Stimulated activated CD4-positive, alpha-beta T cell treated with anti-CD3 and anti-CD28 coated beads, Interleukin-15, amount 100 ng/mL, for 48 hours (primary cell): ENCODE data around the gene FCHSD2.
"Not testable (repeated sequence)": the region's sequence is repeated elsewhere in the genome, so short reads cannot be mapped to it uniquely, and the experiment has no call there.

Experiments used
- DNase-seq, 2 donors: peaks; one replicate each; pipeline ENCODE4 v3.0.0-alpha.2; 2020; ENCODE audit warnings: low read depth in 2 of 2

The FCHSD2 gene

DNA sequence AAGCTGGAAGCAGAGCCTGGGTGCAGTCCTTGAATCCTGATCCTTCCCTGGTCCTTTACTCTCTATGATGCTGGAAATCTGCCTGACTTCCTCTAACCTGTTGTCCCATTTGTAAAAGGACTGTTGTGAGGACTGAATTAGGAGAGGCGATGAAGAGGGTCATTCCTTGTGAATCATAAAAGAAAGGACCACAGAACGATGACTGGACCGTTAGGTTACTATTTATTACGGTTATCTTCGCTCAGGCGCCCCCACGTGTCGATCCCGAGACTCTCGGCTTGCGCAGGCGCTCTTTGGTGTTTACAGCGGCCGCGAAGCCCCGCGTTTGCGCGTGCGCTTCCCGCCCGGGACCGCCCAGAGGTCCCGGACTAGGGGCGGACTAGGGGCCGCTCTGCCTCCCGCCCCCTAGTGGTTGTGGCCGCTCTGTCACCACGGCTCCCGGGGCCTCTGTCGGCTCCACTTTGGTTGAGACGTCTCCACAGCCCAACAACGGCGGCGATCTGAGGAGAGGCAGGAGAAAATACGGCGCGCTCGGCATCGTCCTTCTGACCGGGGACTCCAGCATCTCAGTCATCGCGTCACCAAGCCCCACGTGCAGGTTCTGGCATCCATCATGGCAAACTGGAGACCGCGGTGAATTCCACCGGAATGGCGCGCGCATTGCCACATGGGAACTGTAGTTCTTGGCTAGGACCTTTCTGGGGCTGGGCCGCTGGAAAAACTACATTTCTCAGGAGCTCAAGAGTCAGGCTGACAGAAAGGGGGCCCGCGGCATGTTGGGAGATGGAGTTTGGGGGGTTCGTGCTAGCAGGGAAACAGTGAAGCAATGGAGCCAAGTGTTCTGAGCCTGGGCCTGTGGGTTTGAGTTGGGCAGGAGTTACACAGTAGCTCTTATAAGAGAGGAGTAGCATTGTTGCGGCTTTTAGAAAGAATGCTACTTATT lies 348.4 kb downstream of the FCHSD2 start, which contains the start of gene STARD10:
STARD10 (minus strand) TSS at position 623 of the 943 bp plus-strand sequence. CDS start 12,866 bp downstream, outside the sequence.
- DNase-seq: peak; percentile 84 to 92

DNA sequence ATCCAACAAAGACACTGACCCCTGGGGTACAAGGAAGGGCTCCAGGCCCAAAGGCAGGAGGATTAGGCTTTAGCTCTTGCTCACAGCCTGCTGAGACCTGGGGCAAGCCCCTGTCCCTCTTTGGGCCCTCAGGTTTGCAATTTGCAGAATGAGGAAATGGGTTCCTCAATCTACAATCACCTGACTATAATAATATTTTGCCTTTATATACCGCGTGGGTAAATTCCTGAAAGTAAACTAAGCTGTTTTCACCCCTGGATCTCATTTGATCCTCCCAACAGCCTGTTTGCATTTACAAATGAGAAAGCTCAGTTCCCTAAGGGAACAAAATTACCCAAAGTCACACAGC lies 349.1 kb downstream of the FCHSD2 start:
- no peak for DNase-seq

DNA sequence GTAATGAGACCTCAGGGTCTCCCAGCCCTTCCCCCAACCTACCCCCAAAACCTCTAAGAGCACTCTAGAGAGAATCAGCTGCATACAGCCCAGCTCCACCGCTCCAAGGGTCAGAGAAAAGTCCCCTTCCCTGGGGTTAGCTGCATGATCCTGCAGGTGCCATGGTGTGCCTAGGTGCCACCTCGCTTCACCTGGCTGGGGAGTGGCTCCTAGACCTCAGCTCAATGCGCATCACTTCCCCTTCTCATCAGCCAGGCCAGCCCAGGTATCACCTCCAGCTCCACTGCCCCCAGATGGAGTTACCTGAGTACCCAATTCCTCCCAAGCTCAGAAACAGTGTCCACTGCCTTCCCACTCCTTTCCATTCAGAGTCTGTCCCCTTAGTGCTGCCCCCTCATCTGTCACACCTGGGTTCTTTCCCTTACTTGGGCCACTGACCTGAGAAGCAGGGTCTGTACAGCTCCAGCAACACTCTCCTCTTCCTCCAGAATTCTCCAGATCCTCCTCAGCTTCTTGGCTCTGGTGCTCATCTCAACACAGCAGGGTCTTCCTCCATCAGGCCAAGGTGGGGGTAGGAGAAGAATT lies 349.6 kb downstream of the FCHSD2 start:
- no peak for DNase-seq

DNA sequence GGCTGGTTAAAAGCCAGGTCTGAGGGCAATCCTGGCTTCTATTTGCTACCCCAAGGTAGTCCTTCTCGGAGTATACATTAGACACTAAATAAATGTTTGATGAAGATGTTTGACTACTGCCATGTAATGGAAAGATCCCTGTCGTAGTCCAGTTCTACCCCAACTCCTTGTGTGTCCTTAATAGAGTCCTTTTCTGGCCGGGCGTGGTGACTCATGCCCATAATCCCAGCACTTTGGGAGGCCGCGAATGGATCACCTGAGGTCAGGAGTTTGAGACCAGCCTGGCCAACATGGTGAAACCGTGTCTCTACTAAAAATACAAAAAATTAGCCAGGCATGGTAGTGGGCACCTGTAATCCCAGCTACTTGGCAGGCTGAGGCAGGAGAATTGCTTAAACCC lies 350.9 kb downstream of the FCHSD2 start:
- DNase-seq: not testable (repeated sequence)

DNA sequence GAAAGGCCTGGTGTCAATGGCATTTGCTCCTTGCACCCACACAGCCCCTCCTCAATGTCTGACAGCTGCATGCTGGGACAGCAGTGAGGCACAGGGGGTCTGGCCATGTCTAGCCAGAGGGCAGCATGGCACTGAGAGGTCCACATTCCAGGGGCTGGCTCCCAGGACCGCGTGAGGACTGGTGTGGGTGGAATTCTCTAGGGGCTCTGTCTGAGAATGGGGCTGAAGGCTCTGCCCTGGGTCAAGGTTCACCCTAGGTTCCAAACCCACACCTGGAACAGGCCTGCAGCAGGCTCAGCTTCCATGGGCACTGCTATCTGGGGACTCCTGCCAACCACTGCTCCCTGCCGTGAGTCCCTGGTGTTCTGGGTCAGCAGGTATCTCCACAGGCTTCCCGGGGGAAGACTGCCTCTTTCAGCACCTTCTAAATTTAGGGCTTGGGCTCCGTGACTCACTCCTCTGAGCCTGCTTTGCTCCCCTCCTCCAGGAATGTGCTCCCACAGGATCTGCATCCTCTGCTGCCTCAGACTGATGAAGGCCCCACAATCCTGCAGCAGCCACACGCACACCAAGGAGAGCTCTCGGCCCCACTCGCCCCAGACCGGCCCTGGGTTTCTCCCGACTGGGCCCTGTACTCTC lies 352.5 kb downstream of the FCHSD2 start:
- no peak for DNase-seq

DNA sequence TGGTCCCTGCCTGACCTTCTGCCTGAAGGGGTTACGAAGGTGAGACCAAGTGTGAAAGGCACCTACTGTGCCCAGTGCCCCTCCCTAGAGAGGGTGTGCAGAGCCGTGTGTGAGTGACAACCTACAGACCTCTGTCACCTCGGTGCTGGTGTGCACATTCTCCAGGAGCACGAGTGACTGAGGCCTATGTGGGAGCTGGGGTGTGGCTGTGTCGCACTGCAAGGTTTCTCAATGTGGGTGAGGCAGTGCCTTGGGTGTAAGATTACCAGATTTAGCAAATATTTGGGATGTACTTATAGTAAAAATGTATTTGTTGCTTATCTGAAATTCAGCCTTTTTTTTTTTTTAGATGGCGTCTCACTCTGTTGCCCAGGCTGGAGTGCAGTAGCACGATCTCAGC lies 353.9 kb downstream of the FCHSD2 start:
- no peak for DNase-seq

DNA sequence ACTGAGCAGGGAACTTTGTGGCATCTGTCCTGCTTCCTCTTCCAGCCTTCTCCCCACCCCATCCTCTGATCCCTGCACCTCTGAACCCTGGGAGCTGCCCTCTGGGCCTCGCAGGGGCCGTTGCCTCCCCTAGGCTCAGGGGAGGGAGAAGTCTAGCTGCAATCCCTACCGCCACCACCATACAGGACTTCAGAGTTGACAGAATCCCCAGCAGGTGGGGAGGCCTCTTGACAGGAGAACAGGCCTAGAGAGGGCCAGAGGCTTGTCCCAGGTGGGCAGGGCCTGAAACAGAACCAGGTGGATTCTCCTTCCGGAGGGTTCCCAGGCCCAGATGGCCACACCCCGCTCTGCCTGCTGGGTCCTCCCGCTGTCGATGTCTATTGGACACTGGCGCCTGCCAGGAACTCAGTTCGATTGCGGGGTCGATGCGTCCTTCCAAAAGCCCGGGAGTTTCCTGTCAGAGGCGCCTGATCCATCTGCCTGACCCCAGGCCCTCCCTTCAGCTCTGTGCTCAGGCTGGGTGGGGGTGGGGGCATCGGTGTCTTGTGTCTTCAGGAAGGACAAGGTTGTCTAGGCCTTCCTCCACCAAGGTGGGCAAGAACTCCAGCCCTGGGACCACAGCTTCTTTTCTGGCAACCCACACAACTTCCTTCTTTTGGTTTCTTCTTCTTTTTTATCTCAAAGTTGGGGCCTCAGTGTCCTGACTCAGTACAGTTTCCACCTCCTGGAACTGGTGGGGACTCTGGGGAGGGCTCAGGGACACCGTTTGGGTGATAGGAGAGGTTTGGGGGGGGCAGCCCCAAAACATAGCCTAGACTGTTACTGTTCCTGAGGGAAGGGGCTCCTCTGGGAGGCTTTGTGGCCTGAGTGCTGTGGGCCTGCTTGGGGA lies 354.7 kb downstream of the FCHSD2 start:
- no peak for DNase-seq
